ENCODE measurements around the gene KSR2.

Gene KSR2

GRCh38 chr12:117459229-117459628 lies 509.6 kb downstream of the KSR2 start:
- Histone ChIP-seq H2BK5ac (ENCODE audit: low read depth, low read length, poor library complexity, severe bottlenecking) (no peak overlapping the region), H3K4me3 (ENCODE audit: insufficient read depth in 1 of 2, low read depth in 1 of 2, low read length in 2 of 2) (no peak overlapping the region), H3K9ac (ENCODE audit: low read length) (no peak overlapping the region), H3K18ac (ENCODE audit: low read depth in 1 of 2, low read length in 2 of 2) (no peak overlapping the region), H3K4ac (ENCODE audit: low read depth in 1 of 2, low read length in 2 of 2) (no peak overlapping the region), H3K4me2 (ENCODE audit: low read length, poor library complexity, severe bottlenecking) (no peak overlapping the region), H2BK12ac (ENCODE audit: low read length in 2 of 2) (no peak overlapping the region), H3K4me1 (ENCODE audit: control insufficient read depth, insufficient read depth, low read depth, low read length) (no peaks in the 10 kb centered on the region), H3K9me3 (ENCODE audit: control insufficient read depth, low read length) (peaks cover 5% of the 10 kb centered on the region), H3K23ac (ENCODE audit: low read length in 2 of 2) (no peak overlapping the region), H4K8ac (ENCODE audit: low read length) (no peak overlapping the region), H2BK120ac (ENCODE audit: low read depth, low read length) (no peak overlapping the region), H3K14ac (ENCODE audit: low read length in 2 of 2) (no peak overlapping the region), H3K36me3 (ENCODE audit: control insufficient read depth in 1 of 2, insufficient read depth in 2 of 2, low read depth in 1 of 2, low read length in 2 of 2) (no peaks in the 10 kb centered on the region), H3K27me3 (ENCODE audit: control insufficient read depth in 1 of 2, insufficient read depth in 1 of 2, low read length in 2 of 2) (peaks cover 11 to 68% of the 10 kb centered on the region in 2 experiments), H2AFZ (ENCODE audit: low read depth, low read length) (no peak overlapping the region), H3K79me1 (replicated peaks; ENCODE audit: low read length, poor library complexity, severe bottlenecking) (no peaks in the 10 kb centered on the region), H3K27ac (ENCODE audit: low read length, poor library complexity, severe bottlenecking) (no peak overlapping the region), H2AK5ac (ENCODE audit: low read length, severe bottlenecking) (no peak overlapping the region), H4K91ac (ENCODE audit: low read length) (no peak overlapping the region), H2BK15ac (ENCODE audit: low read depth, poor library complexity, severe bottlenecking) (no peak overlapping the region)
- DNase-seq, result no peak
- 60% methylated on average over 1 of the region's 1 CpG for WGBS

DNA sequence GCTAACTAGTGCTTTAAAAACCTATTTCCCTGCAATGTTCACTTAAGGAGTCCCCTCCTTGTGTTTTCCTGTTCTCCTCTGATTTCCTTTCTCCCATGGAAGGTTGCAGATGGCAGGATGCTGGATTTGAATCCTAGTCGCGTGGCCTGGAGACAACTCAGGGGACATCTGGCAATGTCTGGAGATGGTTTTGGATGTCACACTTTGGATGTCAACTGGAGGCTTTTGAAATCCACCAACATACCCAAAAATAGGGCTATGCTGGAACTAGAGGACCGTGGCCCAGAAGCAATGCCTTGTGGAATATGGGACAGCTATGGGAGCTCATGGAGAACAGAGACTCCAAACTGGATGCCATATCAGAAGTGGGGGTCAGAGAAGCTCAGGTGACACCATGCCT lies 511.6 kb downstream of the KSR2 start:
- Histone ChIP-seq H3K4me2 (ENCODE audit: low read length, poor library complexity, severe bottlenecking) (no peak overlapping the region), H3K23ac (ENCODE audit: low read length in 2 of 2) (no peak overlapping the region), H3K27ac (ENCODE audit: low read length, poor library complexity, severe bottlenecking) (no peak overlapping the region), H2AFZ (ENCODE audit: low read depth, low read length) (no peak overlapping the region), H3K4me1 (ENCODE audit: control insufficient read depth, insufficient read depth, low read depth, low read length) (no peaks in the 10 kb centered on the region), H3K4me3 (ENCODE audit: insufficient read depth in 1 of 2, low read depth in 1 of 2, low read length in 2 of 2) (no peak overlapping the region), H2BK120ac (ENCODE audit: low read depth, low read length) (no peak overlapping the region), H3K9ac (ENCODE audit: low read length) (no peak overlapping the region), H3K9me3 (ENCODE audit: control insufficient read depth, low read length) (peaks cover 9% of the 10 kb centered on the region), H3K14ac (ENCODE audit: low read length in 2 of 2) (no peak overlapping the region), H3K79me1 (replicated peaks; ENCODE audit: low read length, poor library complexity, severe bottlenecking) (no peaks in the 10 kb centered on the region), H3K18ac (ENCODE audit: low read depth in 1 of 2, low read length in 2 of 2) (no peak overlapping the region), H2BK5ac (ENCODE audit: low read depth, low read length, poor library complexity, severe bottlenecking) (no peak overlapping the region), H2BK12ac (ENCODE audit: low read length in 2 of 2) (no peak overlapping the region), H4K91ac (ENCODE audit: low read length) (no peak overlapping the region), H3K27me3 (ENCODE audit: control insufficient read depth in 1 of 2, insufficient read depth in 1 of 2, low read length in 2 of 2) (peaks cover 11 to 74% of the 10 kb centered on the region in 2 experiments), H2AK5ac (ENCODE audit: low read length, severe bottlenecking) (no peak overlapping the region), H3K4ac (ENCODE audit: low read depth in 1 of 2, low read length in 2 of 2) (no peak overlapping the region), H2BK15ac (ENCODE audit: low read depth, poor library complexity, severe bottlenecking) (no peak overlapping the region), H4K8ac (ENCODE audit: low read length) (no peak overlapping the region), H3K36me3 (ENCODE audit: control insufficient read depth in 1 of 2, insufficient read depth in 2 of 2, low read depth in 1 of 2, low read length in 2 of 2) (no peaks in the 10 kb centered on the region)
- no peak for DNase-seq
- WGBS, result 72% methylated on average over 3 of the region's 3 CpGs

GRCh38 chr12:117456076-117456475 lies 512.7 kb downstream of the KSR2 start:
- peaks cover 11 to 79% of the 10 kb centered on the region in 2 experiments for H3K27me3 ChIP-seq (ENCODE audit: control insufficient read depth in 1 of 2, insufficient read depth in 1 of 2, low read length in 2 of 2)
- H4K91ac ChIP-seq (ENCODE audit: low read length), result no peak overlapping the region
- H2BK120ac ChIP-seq (ENCODE audit: low read depth, low read length), result no peak overlapping the region
- H3K18ac ChIP-seq (ENCODE audit: low read depth in 1 of 2, low read length in 2 of 2), result no peak overlapping the region
- no peak overlapping the region for H2BK5ac ChIP-seq (ENCODE audit: low read depth, low read length, poor library complexity, severe bottlenecking)
- no peak overlapping the region for H3K9ac ChIP-seq (ENCODE audit: low read length)
- no peaks in the 10 kb centered on the region for H3K4me1 ChIP-seq (ENCODE audit: control insufficient read depth, insufficient read depth, low read depth, low read length)
- DNase-seq, result no peak
- H3K36me3 ChIP-seq (ENCODE audit: control insufficient read depth in 1 of 2, insufficient read depth in 2 of 2, low read depth in 1 of 2, low read length in 2 of 2), result no peaks in the 10 kb centered on the region
- no peak overlapping the region for H3K27ac ChIP-seq (ENCODE audit: low read length, poor library complexity, severe bottlenecking)
- H2BK12ac ChIP-seq (ENCODE audit: low read length in 2 of 2), result no peak overlapping the region
- no peak overlapping the region for H4K8ac ChIP-seq (ENCODE audit: low read length)
- WGBS, result 68% methylated on average over 4 of the region's 5 CpGs
- H3K23ac ChIP-seq (ENCODE audit: low read length in 2 of 2), result no peak overlapping the region
- no peak overlapping the region for H3K14ac ChIP-seq (ENCODE audit: low read length in 2 of 2)
- no peaks in the 10 kb centered on the region for H3K79me1 ChIP-seq (replicated peaks; ENCODE audit: low read length, poor library complexity, severe bottlenecking)
- H2BK15ac ChIP-seq (ENCODE audit: low read depth, poor library complexity, severe bottlenecking), result no peak overlapping the region
- no peak overlapping the region for H2AK5ac ChIP-seq (ENCODE audit: low read length, severe bottlenecking)
- no peak overlapping the region for H3K4ac ChIP-seq (ENCODE audit: low read depth in 1 of 2, low read length in 2 of 2)
- H2AFZ ChIP-seq (ENCODE audit: low read depth, low read length), result no peak overlapping the region
- no peak overlapping the region for H3K4me2 ChIP-seq (ENCODE audit: low read length, poor library complexity, severe bottlenecking)
- no peak overlapping the region for H3K4me3 ChIP-seq (ENCODE audit: insufficient read depth in 1 of 2, low read depth in 1 of 2, low read length in 2 of 2)
- peaks cover 9% of the 10 kb centered on the region for H3K9me3 ChIP-seq (ENCODE audit: control insufficient read depth, low read length)

DNA sequence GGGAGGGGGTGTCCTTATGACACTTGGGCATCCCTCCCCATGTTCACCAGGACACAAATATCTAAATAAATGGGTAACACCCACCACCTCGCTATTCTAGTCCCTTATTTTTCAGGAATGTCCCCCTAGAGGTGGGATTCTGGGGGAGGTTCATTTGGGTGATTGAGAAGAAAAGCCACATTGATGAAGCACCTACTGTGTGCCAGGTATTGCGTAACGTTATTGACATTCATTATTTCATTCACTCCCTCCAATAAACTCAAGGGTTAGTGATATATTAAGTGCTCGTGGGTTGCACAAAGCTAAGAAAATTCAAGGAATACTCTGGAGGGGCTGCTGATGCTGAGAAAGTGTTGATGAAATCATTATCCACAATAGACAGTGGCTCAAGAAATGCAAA lies 514.8 kb downstream of the KSR2 start:
- H3K27me3 ChIP-seq (ENCODE audit: control insufficient read depth in 1 of 2, insufficient read depth in 1 of 2, low read length in 2 of 2), result peaks cover 11 to 79% of the 10 kb centered on the region in 2 experiments
- no peak overlapping the region for H3K27ac ChIP-seq (ENCODE audit: low read length, poor library complexity, severe bottlenecking)
- no peak overlapping the region for H3K14ac ChIP-seq (ENCODE audit: low read length in 2 of 2)
- H3K4me1 ChIP-seq (ENCODE audit: control insufficient read depth, insufficient read depth, low read depth, low read length), result peaks cover 3% of the 10 kb centered on the region
- H3K18ac ChIP-seq (ENCODE audit: low read depth in 1 of 2, low read length in 2 of 2), result no peak overlapping the region
- no peak overlapping the region for H3K9ac ChIP-seq (ENCODE audit: low read length)
- H3K4me2 ChIP-seq (ENCODE audit: low read length, poor library complexity, severe bottlenecking), result no peak overlapping the region
- WGBS, result 100% methylated on average over 1 of the region's 4 CpGs
- no peak overlapping the region for H4K91ac ChIP-seq (ENCODE audit: low read length)
- no peak overlapping the region for H3K4me3 ChIP-seq (ENCODE audit: insufficient read depth in 1 of 2, low read depth in 1 of 2, low read length in 2 of 2)
- H2AK5ac ChIP-seq (ENCODE audit: low read length, severe bottlenecking), result no peak overlapping the region
- no peaks in the 10 kb centered on the region for H3K36me3 ChIP-seq (ENCODE audit: control insufficient read depth in 1 of 2, insufficient read depth in 2 of 2, low read depth in 1 of 2, low read length in 2 of 2)
- H3K9me3 ChIP-seq (ENCODE audit: control insufficient read depth, low read length), result peaks cover 9% of the 10 kb centered on the region
- H3K4ac ChIP-seq (ENCODE audit: low read depth in 1 of 2, low read length in 2 of 2), result no peak overlapping the region
- H2BK15ac ChIP-seq (ENCODE audit: low read depth, poor library complexity, severe bottlenecking), result no peak overlapping the region
- H4K8ac ChIP-seq (ENCODE audit: low read length), result no peak overlapping the region
- no peak overlapping the region for H2BK12ac ChIP-seq (ENCODE audit: low read length in 2 of 2)
- H2BK120ac ChIP-seq (ENCODE audit: low read depth, low read length), result no peak overlapping the region
- no peak overlapping the region for H2AFZ ChIP-seq (ENCODE audit: low read depth, low read length)
- no peak overlapping the region for H3K23ac ChIP-seq (ENCODE audit: low read length in 2 of 2)
- DNase-seq, result no peak
- no peak overlapping the region for H2BK5ac ChIP-seq (ENCODE audit: low read depth, low read length, poor library complexity, severe bottlenecking)
- no peaks in the 10 kb centered on the region for H3K79me1 ChIP-seq (replicated peaks; ENCODE audit: low read length, poor library complexity, severe bottlenecking)

Measured in mesenchymal stem cell (in vitro differentiated cells and primary cell).